HL-60 (cell line): ENCODE data around the gene LTBP3.
A peak's percentile ranks its signal among the peaks of the same experiment; 100 is the strongest.

ENCODE experiments used
- DNase-seq, 2 experiments: peaks; one replicate each; pipeline ENCODE4 v3.0.0-alpha.2; 2010 to 2020; ENCODE audit warnings: low read depth in 1 of 2, low spot score in 1 of 2
- H3K27ac ChIP-seq: fragments of 250-450 bp; sonication (Bioruptor Pico); replicated peaks from 2 replicates; pipeline ENCODE4 v1.5.1; 2020; ENCODE audit warnings: mild to moderate bottlenecking, moderate library complexity
- H3K27me3 ChIP-seq: fragments of 250-450 bp; sonication (Bioruptor Pico); 2 replicates; pipeline ENCODE4 v1.5.1; 2021; ENCODE audit warnings: mild to moderate bottlenecking, moderate library complexity; ENCODE audit not compliant: insufficient read depth, poor library complexity, severe bottlenecking
- H3K4me3 ChIP-seq: replicated peaks from 2 replicates; pipeline ENCODE4 v1.5.1; 2011; ENCODE audit warnings: mild to moderate bottlenecking, control low read depth, low read length; ENCODE audit not compliant: insufficient read depth
- CTCF ChIP-seq: IDR thresholded peaks from one replicate; pipeline ENCODE4 v1.5.1; 2011; ENCODE audit warnings: low read length, control low read depth, inconsistent platforms; ENCODE audit not compliant: insufficient read depth
- GABPA ChIP-seq: IDR thresholded peaks from 2 replicates; pipeline ENCODE4 v1.6.1; 2012; ENCODE audit warnings: low read depth
- POLR2AphosphoS5 ChIP-seq: IDR thresholded peaks from 2 replicates; pipeline ENCODE4 v1.6.1; 2012; ENCODE audit warnings: low read depth
- SPI1 ChIP-seq: IDR thresholded peaks from 2 replicates; pipeline ENCODE4 v1.6.1; 2012; ENCODE audit warnings: low read depth, mild to moderate bottlenecking, borderline replicate concordance
- TF ChIP-seq, protein P1 (sequence below): IDR thresholded peaks from 2 replicates; pipeline ENCODE4 v1.6.1; 2012; ENCODE audit warnings: low read depth; ENCODE audit not compliant: insufficient replicate concordance

Gene LTBP3

DNA sequence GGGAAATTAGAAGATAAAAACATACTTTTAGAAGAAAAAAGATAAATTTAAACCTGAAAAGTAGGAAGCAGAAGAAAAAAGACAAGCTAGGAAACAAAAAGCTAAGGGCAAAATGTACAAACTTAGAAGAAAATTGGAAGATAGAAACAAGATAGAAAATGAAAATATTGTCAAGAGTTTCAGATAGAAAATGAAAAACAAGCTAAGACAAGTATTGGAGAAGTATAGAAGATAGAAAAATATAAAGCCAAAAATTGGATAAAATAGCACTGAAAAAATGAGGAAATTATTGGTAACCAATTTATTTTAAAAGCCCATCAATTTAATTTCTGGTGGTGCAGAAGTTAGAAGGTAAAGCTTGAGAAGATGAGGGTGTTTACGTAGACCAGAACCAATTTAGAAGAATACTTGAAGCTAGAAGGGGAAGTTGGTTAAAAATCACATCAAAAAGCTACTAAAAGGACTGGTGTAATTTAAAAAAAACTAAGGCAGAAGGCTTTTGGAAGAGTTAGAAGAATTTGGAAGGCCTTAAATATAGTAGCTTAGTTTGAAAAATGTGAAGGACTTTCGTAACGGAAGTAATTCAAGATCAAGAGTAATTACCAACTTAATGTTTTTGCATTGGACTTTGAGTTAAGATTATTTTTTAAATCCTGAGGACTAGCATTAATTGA lies 58.3 kb downstream of the LTBP3 start:
- TF ChIP-seq, protein P1, sequence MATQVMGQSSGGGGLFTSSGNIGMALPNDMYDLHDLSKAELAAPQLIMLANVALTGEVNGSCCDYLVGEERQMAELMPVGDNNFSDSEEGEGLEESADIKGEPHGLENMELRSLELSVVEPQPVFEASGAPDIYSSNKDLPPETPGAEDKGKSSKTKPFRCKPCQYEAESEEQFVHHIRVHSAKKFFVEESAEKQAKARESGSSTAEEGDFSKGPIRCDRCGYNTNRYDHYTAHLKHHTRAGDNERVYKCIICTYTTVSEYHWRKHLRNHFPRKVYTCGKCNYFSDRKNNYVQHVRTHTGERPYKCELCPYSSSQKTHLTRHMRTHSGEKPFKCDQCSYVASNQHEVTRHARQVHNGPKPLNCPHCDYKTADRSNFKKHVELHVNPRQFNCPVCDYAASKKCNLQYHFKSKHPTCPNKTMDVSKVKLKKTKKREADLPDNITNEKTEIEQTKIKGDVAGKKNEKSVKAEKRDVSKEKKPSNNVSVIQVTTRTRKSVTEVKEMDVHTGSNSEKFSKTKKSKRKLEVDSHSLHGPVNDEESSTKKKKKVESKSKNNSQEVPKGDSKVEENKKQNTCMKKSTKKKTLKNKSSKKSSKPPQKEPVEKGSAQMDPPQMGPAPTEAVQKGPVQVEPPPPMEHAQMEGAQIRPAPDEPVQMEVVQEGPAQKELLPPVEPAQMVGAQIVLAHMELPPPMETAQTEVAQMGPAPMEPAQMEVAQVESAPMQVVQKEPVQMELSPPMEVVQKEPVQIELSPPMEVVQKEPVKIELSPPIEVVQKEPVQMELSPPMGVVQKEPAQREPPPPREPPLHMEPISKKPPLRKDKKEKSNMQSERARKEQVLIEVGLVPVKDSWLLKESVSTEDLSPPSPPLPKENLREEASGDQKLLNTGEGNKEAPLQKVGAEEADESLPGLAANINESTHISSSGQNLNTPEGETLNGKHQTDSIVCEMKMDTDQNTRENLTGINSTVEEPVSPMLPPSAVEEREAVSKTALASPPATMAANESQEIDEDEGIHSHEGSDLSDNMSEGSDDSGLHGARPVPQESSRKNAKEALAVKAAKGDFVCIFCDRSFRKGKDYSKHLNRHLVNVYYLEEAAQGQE = peak; percentile 10
- TF ChIP-seq CTCF = no peak
- peak overlapping the region; percentile 82 for H3K4me3 ChIP-seq
- H3K27me3 ChIP-seq = no peaks in the 10 kb centered on the region
- DNase-seq = peak in 1 of 2 experiments; percentile 57
- H3K27ac ChIP-seq = peak overlapping the region; percentile 100

- Histone ChIP-seq H3K27ac (peak within 1 kb of the TSS; percentile 100), H3K4me3 (peak within 1 kb of the TSS; percentile 82), H3K27me3 (no peaks in the 10 kb centered on the region)
- TF ChIP-seq GABPA = 0 out of 2 replicates have a peak, but pooled peaks have one; percentile 22
- TF ChIP-seq, protein P1 = peak; percentile 85
- TF ChIP-seq CTCF = no peak
- peak; percentile 99 for TF ChIP-seq POLR2AphosphoS5
- no peak; the same call in 1 of the 2 replicates for TF ChIP-seq SPI1
- DNase-seq = peak; percentile 93 to 97
Measured at GRCh38 chr11:65498977-65499712, 59.0 kb downstream of the LTBP3 start, which contains the start of gene MALAT1. MALAT1 (plus strand) TSS chr11:65499045.

GRCh38 chr11:65498727-65498976 lies 59.5 kb downstream of the LTBP3 start:
- no peak for DNase-seq
- Histone ChIP-seq H3K27ac (peak overlapping the region; percentile 100), H3K4me3 (no peak overlapping the region), H3K27me3 (no peaks in the 10 kb centered on the region)
- TF ChIP-seq GABPA (no peak), SPI1 (no peak), CTCF (no peak), POLR2AphosphoS5 (no peak)
- TF ChIP-seq, protein P1 = no peak
